OCI-LY1 (cell line): Measurements from ENCODE around the gene PDZD7.

Experiments used
- H2AFZ ChIP-seq: fragments of 200-600 bp; sonication (generic), shearing (Covaris generic); 2 replicates; pipeline ENCODE4 v1.6.0; 2014; ENCODE audit warnings: antibody characterized with exemption, mild to moderate bottlenecking, low read length
- H3F3A ChIP-seq: fragments of 200-600 bp; sonication (generic), shearing (Covaris generic); 2 replicates; pipeline ENCODE4 v1.6.0; 2014; ENCODE audit warnings: mild to moderate bottlenecking, antibody characterized with exemption, low read length, moderate library complexity; ENCODE audit not compliant: insufficient read depth
- H3K27ac ChIP-seq: fragments of 200-600 bp; sonication (generic); 2 replicates; pipeline ENCODE4 v1.5.1; 2014; ENCODE audit warnings: low read length, mixed run types, mild to moderate bottlenecking, low read depth; ENCODE audit not compliant: poor library complexity, severe bottlenecking
- H3K27me3 ChIP-seq: fragments of 200-600 bp; sonication (generic); 2 replicates; pipeline ENCODE4 v1.6.0; 2014; ENCODE audit warnings: antibody characterized with exemption, mild to moderate bottlenecking, low read length, moderate library complexity; ENCODE audit not compliant: insufficient read depth
- H3K36me3 ChIP-seq: fragments of 200-600 bp; sonication (generic); 2 replicates; pipeline ENCODE4 v1.6.1; 2014; ENCODE audit warnings: mild to moderate bottlenecking, antibody characterized with exemption, low read length, moderate library complexity, mixed read lengths; ENCODE audit not compliant: insufficient read depth
- H3K4me1 ChIP-seq: fragments of 200-600 bp; sonication (generic); 2 replicates; pipeline ENCODE4 v1.5.1; 2014; ENCODE audit warnings: mild to moderate bottlenecking, low read length, moderate library complexity; ENCODE audit not compliant: insufficient read depth, severe bottlenecking
- H3K4me2 ChIP-seq: fragments of 200-600 bp; sonication (generic), shearing (Covaris generic); 2 replicates; pipeline ENCODE4 v1.6.1; 2014; ENCODE audit warnings: low read length
- H3K4me3 ChIP-seq: fragments of 200-600 bp; sonication (generic); 2 replicates; pipeline ENCODE4 v1.5.1; 2014; ENCODE audit warnings: low read length, low read depth, mild to moderate bottlenecking, mixed read lengths; ENCODE audit not compliant: poor library complexity, severe bottlenecking
- H3K79me2 ChIP-seq: fragments of 200-600 bp; shearing (Covaris generic); 2 replicates; pipeline ENCODE4 v1.6.1; 2016; ENCODE audit warnings: mixed run types, low read length, mixed read lengths; ENCODE audit not compliant: insufficient read depth
- H3K9ac ChIP-seq: fragments of 200-600 bp; sonication (generic), shearing (Covaris generic); 2 replicates; pipeline ENCODE4 v1.6.1; 2014; ENCODE audit warnings: mild to moderate bottlenecking, low read length, mixed read lengths
- H3K9me2 ChIP-seq: fragments of 200-600 bp; sonication (generic), shearing (Covaris generic); 2 replicates; pipeline ENCODE4 v1.6.1; 2014; ENCODE audit warnings: low read depth, mild to moderate bottlenecking, low read length, mixed read lengths
- H3K9me3 ChIP-seq: fragments of 200-600 bp; shearing (Covaris generic); 2 replicates; pipeline ENCODE4 v1.6.1; 2014; ENCODE audit warnings: low read length, mixed read lengths
- H4K20me1 ChIP-seq: fragments of 200-600 bp; sonication (generic), shearing (Covaris generic); 2 replicates; pipeline ENCODE4 v1.6.0; 2016; ENCODE audit warnings: mild to moderate bottlenecking, low read length; ENCODE audit not compliant: insufficient read depth
- CTCF ChIP-seq: fragments of 200-600 bp; sonication (generic), shearing (Covaris generic); IDR thresholded peaks from 2 replicates; pipeline ENCODE4 v1.5.1; 2017; ENCODE audit warnings: mild to moderate bottlenecking, antibody characterized with exemption, low read length, moderate library complexity, mixed read lengths
- EZH2 ChIP-seq: fragments of 200-600 bp; sonication (generic), shearing (Covaris generic); IDR thresholded peaks from 2 replicates; pipeline ENCODE4 v1.8.0; 2017; ENCODE audit warnings: borderline replicate concordance, mixed run types, mild to moderate bottlenecking, antibody characterized with exemption, low read length, moderate library complexity, mixed read lengths

The PDZD7 gene

GRCh38 chr10:101028446-101029337 is 2.2 kb downstream of the PDZD7 start:
- no peak overlapping the region for H3K9ac ChIP-seq
- H4K20me1 ChIP-seq: no peaks in the 10 kb centered on the region
- no peaks in the 10 kb centered on the region for H3K36me3 ChIP-seq
- H3K27ac ChIP-seq: no peak overlapping the region
- no peaks in the 10 kb centered on the region for H3K9me2 ChIP-seq
- no peaks in the 10 kb centered on the region for H3F3A ChIP-seq
- no peak overlapping the region for H3K4me3 ChIP-seq
- H3K79me2 ChIP-seq: no peaks in the 10 kb centered on the region
- H3K4me2 ChIP-seq: no peak overlapping the region
- TF ChIP-seq EZH2: no peak
- 0 out of 2 replicates have a peak, but pooled peaks cover 4% of the 10 kb centered on the region for H3K27me3 ChIP-seq
- H3K9me3 ChIP-seq: no peaks in the 10 kb centered on the region
- peaks cover 10% of the 10 kb centered on the region for H3K4me1 ChIP-seq
- H2AFZ ChIP-seq: no peak overlapping the region

- Histone ChIP-seq H3K9me3 (no peaks in the 10 kb centered on the region), H3K4me3 (no peak overlapping the region), H3K27ac (no peak overlapping the region), H3K9ac (no peak overlapping the region), H4K20me1 (no peaks in the 10 kb centered on the region), H3K4me1 (peaks cover 10% of the 10 kb centered on the region), H3K4me2 (no peak overlapping the region), H3K79me2 (no peaks in the 10 kb centered on the region), H3F3A (no peaks in the 10 kb centered on the region), H3K36me3 (no peaks in the 10 kb centered on the region), H3K9me2 (no peaks in the 10 kb centered on the region), H2AFZ (no peak overlapping the region), H3K27me3 (0 out of 2 replicates have a peak, but pooled peaks cover 4% of the 10 kb centered on the region)
- no peak for TF ChIP-seq CTCF
- no peak for TF ChIP-seq EZH2
Measured at GRCh38 chr10:101027106-101027720, 3.7 kb downstream of the PDZD7 start.

- Histone ChIP-seq H2AFZ (no peak overlapping the region), H3K4me2 (no peak overlapping the region), H3K4me1 (no peaks in the 10 kb centered on the region), H3K9me3 (no peaks in the 10 kb centered on the region), H3K36me3 (no peaks in the 10 kb centered on the region), H3K9ac (no peak overlapping the region), H3K79me2 (no peaks in the 10 kb centered on the region), H3K9me2 (no peaks in the 10 kb centered on the region), H3F3A (no peaks in the 10 kb centered on the region), H3K27ac (no peak overlapping the region), H3K4me3 (no peak overlapping the region), H4K20me1 (no peaks in the 10 kb centered on the region), H3K27me3 (no peaks in the 10 kb centered on the region)
- TF ChIP-seq EZH2: no peak
- no peak for TF ChIP-seq CTCF
Measured at GRCh38 chr10:101022967-101023705, 7.8 kb downstream of the PDZD7 start.
